A172 (cell line): Measurements from ENCODE around the gene H6PD. TPM values are rescaled to one million over a fixed set of nuclear protein-coding genes. Genes with fewer than 3 reads are reported as not detected.
A peak's percentile ranks its signal among the peaks of the same experiment; 100 is the strongest.

Experiments
- DNase-seq: peaks from one replicate; pipeline ENCODE4 v3.0.0-alpha.2; 2015; ENCODE audit warnings: low spot score
- total RNA-seq: library from RNA; depleted of rRNA; stranded (reverse); fragments of >200 nt; shearing (Covaris generic); gene quantifications from 2 replicates; pipeline ENCODE4 v1.2.3, GENCODE V29; 2014

The H6PD gene
- total RNA-seq, 1 experiment from 2014 or later = 10.2 TPM

DNA sequence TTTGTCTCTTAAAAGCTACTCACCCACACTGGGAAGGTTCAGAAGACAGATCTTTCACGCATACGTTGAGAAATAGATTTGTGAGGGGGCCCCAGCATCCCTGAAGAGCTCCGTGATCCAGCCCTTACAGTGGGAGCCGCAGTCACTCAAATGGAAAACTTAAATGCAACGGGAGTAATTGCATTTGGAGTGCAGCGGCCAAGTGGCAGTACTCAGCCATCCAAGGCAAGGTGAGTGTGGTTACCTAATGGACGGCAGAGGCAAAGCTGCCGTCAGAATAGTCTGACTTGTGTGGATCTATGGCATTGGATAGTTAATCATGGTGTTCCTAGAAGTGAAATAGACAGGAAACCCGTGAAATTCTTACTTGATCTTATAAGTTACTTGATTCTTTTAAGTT lies 63.3 kb downstream of the H6PD start:
- DNase-seq = no peak

- no peak for DNase-seq
Observed at GRCh38 chr1:9298282-9298681, 63.7 kb downstream of the H6PD start.

GRCh38 chr1:9299571-9300541 lies 65.3 kb downstream of the H6PD start:
- DNase-seq = peak; percentile 59

- DNase-seq = no peak
Observed at GRCh38 chr1:9300573-9300972, 66.0 kb downstream of the H6PD start.

DNA sequence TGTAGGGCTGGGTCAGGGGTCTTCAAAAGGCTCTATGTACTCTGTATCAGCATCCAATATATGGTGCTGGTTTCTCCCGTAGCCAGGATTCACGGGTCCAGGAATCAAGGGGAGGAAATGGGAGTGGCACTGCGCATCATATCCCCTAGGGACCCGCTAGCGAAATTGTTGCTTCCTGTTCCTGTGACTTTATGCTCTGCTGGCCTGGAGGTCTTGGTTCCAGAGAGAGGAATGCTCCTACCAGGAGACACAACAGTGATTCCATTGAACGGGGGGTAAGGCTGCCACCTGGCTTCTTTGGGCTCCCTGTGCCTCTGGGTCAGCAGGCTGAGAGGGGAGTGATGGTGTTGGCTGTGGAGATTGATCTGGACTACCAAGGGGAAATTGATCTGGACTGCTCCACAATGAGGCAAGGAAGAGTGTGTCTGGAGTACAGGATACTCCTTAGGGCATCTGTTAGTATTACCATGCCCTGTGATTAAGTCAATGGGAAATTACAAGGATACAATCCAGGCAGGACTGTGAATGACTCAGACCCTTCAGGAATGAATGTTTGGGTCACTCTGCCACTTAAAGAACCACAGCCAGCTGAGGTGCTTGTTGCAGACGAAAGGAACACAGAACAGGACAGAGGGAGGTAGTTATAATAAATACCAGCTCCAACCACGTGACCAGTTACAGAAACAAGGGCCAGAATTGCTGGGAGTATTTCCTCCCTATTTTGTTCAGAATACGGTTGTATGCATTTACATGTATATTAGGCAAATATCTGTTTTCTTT lies 68.4 kb downstream of the H6PD start:
- DNase-seq = peak; percentile 92

DNA sequence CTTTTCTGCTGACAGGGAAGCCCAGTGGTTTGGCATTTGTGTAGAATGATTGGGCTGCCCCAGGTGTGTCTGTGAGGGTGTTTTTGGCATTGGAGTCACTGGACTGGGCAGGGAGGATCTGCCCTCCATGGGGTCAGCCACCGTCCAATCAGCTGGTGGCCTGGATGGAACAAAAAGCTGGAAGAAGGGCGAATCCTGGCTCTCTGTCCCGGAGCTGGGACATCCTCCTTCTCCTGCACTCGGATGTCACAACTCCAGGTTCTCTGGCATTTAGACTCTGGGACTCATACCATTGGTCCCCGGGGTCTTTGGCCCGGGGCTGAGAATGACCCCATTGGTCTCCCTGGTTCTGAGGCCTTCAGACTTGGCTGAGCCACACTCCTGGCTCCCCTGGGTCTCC lies 69.3 kb downstream of the H6PD start:
- DNase-seq = no peak

DNA sequence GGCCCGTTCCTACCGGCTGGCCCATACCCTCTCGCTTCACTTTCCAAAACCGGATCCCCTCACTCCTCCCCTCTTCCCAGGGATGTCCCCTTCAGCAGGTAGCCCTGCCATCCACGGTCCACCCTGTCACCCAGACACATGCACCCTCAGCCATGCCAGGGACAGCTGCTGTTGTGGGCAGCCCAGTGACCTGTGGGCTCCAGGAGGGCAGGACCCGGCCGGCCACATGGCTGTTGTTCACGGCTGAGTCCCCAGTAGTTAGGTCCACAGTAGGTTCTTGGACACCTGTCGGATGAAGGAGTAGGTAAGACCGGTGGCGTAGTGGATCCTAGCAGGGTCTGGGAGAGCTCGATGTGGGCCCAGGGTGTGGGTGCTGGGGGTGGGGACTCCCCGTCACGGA lies 70.6 kb downstream of the H6PD start:
- no peak for DNase-seq

DNA sequence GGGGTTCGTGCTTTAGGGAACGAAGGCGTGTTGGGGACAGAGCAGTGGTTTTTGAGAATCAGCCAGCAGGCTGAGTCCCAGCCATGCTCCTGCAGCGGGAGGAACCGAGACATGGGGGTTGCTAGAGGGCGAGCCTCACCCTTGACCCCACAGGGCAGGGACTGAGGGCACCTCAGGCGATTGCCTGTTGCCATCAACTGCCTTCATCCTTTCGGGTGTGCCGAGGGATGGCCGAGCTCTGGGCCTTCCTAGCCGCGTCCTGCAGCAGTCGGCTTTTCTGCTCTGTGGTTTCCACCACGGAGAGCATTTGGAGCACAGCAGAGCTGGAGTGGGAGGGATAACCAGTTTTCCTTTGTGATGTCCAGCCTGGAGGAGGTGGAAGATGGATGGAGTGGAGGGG lies 71.4 kb downstream of the H6PD start:
- no peak for DNase-seq

- DNase-seq = no peak
Observed at GRCh38 chr1:9307303-9307702, 72.7 kb downstream of the H6PD start.

DNA sequence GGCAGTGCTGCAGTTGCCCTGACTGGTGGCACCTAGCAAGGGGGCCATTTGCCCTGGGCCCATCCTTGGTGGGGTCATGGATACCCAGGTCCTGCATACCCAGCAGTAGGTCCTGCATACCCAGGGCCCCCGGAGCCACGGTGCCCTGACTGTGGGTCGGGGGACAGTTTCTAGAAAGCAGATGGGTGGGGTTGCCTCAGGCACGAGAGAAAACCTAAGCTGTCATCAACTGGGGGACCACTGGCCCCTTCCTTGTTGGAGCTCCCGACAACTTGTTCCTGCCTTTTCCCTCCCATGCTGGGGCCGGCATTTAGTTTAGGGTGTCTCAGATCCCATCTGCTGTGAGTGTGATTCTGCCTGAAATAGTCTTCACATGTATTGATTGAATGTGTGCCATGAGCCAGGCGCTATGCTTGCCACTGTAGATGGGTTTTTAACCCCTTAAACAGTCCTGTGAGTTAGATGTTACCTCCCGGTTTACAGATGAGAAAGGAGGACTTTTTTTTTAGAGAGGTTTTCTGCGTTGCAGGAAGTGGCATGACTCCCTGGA lies 73.7 kb downstream of the H6PD start:
- DNase-seq = no peak

DNA sequence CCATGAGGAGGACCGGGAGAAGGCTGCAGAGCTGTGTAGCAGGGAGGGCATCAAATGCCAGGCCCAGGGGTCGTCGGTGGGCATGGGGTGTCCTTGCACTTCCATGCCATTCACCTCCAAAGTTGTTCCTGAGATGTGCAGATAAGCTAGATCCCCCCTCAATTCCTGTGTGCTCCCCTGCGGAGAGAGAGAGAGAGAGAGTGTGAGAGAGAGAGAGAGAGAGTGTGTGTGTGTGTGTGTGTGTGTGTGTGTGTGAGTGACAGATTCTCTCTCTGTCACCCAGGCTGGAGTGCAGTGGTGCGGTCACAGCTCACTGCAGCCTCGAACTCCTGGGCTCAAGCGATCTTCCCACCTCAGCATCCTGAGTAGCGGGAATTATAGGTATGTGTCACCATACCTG lies 74.5 kb downstream of the H6PD start:
- no peak for DNase-seq

- no peak for DNase-seq
Observed at GRCh38 chr1:9309991-9310390, 75.4 kb downstream of the H6PD start.

DNA sequence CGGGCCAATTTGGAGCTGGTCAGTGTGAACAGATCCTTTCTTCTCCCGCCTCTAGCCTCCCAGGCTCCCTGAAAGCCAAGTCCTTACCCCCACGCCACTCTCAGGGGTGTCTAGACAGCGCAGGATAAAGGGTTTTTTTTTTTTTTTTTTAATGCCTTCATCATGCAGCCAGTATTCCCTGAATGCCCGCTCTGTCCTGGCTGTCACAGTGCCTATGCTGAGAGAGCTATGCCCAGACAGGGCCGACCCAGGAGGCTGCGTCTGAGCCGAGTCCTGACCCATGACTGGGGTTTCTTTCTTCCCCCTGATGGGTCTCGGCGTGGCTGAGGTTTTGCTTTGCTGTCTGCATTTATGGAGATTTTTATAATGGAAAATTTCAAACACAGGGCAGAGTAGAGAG lies 76.5 kb downstream of the H6PD start:
- no peak for DNase-seq

- DNase-seq = no peak
Observed at GRCh38 chr1:9311479-9311878, 76.9 kb downstream of the H6PD start.

- DNase-seq = no peak
Observed at GRCh38 chr1:9312168-9312720, 77.7 kb downstream of the H6PD start.

DNA sequence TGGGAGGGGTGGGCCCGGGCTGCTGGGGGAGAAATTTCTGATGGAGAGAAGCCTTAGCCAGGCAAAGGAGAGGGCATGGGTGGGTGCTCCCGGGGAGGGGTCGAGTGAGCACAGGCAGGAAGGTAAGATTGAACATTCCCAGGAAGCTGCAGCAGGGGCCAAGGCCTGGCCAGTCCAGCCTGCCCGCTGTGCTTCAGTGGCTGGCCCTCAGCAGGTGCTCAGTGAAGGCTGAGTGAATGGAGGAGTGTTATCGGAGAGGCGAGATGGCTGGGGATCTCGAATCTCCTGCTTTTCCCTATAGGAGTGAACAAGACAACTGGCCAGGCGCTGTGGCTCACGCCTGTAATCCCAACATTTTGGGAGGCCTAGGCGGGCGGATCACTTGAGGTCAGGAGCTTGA lies 79.0 kb downstream of the H6PD start:
- DNase-seq = no peak

DNA sequence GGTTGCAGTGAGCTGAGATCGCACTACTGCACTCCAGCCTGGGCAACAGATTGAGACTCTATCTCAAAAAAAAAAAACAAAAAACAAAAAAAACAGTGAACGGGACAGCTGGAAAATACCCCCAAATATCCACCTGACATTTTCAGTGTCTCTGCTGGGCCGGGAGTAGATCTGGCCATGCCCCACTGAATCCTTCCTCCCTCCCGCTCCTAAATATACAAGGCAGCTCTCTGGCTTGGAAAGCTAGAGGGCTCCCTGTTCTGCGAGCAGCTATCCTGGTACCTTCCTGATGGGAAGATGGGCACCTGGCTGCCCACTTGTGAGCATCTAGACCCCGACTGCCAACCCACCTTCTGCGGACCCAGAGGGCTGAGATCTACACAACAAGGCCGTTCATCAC lies 79.5 kb downstream of the H6PD start:
- DNase-seq = no peak

GRCh38 chr1:9314711-9315379 lies 80.3 kb downstream of the H6PD start:
- no peak for DNase-seq

DNA sequence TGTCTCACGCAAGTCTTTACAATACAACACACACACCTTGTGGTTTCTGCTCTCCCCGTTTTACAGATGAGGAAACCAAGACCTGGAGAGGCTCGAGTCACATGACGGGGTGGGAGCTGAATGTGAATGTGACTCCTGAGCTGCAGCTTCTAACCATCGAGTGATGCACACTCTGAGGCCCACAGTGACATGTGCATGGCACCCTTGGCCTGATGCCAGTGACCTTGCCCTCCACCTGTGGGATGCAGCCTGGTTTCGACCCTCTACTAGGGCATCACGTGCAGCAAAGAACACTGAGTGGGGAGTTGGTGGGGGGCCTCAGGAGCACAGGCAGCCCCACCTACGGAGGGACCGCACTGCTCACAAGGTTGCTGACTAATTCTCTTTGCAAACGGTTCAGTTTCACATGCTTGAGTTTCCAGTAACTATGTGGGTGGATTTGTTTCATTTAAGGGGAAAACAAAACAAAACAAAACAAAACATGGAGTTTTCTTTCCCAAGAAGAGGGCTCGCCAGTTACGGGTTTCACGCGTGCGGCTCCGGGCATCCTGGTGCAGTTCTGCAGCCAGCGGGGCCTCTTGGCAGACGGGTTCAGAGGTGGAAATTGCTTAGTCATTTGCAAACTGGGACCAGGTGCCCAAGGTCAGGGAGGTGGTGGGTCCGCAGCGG lies 81.0 kb downstream of the H6PD start:
- no peak for DNase-seq

DNA sequence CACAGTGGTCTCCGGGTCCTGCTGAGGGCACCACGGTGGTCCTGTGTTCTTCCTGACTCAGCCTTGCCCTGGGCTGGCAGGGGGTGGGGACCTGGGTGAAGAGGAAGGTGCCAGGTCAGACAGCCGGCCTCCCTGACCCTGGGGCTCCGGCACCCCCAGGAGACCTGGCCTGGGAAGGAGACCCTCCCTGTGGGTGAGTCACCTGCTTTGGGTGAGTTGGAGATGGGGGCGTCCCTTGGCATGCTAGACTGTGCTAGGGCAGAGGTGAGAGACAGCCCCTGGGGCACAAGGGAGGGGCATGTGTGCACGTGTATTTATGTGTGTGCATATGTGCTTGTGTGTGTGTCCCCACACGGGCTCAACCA lies 81.5 kb downstream of the H6PD start:
- DNase-seq = no peak

- DNase-seq = no peak
Observed at GRCh38 chr1:9316512-9316911, 81.9 kb downstream of the H6PD start.
